ENCODE measurements around the gene OR4D1.

OR4D1 gene

GRCh38 chr17:58153046-58153445 lies 4.9 kb downstream of the OR4D1 start:
- in situ Hi-C loops (cut with MboI; ENCODE audit: low sequenced_read_pairs), result no loop called here

GRCh38 chr17:58153671-58154070 lies 5.5 kb downstream of the OR4D1 start:
- in situ Hi-C loops (cut with MboI; ENCODE audit: low sequenced_read_pairs), result no loop called here

DNA sequence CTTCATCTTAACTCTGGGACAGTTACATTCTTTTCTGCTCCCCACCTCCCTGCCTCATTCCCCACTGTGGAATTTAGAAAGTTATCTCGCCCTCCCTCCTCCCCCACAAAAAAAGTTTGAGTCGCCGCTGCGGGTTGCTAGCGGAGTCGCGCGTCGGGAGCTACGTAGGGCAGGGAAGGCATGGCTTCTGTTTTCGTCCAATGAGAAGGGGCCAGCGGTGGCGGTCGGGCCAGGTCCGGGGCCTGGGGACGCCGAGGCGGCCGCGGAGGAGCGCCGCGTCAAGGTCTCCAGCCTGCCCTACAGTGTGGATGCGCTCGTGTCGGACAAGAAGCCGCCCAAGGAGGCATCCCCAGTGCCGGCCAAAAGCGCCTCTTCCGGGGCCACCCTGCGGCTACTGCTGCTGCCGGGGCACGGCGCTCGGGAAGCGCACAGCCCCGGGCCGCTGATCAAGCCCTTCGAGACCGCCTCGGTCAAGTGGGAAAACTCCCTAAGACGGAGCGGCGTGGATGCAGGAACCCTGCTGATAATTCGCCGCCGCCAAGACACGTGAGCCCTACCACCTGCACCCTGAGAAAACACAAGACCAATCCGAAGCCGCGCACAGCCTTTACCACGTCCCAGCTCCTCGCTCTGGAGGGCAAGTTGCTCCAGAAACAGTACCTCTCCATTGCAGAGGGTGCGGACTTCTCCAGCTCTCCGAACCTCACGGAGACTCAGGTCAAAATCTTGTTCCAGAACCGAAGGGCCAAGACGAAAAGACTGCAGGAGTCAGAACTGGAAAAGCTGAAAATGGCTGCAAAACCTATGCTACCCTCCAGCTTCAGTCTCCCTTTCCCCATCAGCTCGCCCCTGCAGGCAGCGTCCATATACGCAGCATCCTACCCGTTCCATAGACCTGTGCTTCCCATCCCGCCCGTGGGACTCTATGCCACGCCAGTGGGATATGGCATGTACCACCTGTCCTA lies 8.9 kb downstream of the OR4D1 start:
- in situ Hi-C loops (cut with MboI; ENCODE audit: low sequenced_read_pairs), result no loop called here

DNA sequence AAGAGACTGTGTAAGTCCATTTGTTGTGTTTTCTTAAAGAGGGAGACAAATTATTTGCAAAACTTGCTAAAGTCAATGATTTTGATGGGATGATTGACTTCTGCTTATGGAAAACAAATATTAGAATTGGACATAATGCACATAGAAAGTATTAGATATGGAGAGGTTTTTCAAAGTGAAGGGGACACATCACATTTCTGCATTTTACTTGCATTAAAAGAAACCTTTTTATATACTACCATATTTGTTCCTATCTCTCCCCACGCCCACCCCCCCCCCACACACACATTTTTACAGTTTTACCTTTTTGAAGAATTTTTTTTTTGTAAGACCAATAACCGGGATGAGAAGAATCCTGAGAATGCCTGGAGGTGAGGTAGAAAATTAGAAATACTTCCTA lies 10.0 kb downstream of the OR4D1 start:
- in situ Hi-C loops (cut with MboI; ENCODE audit: low sequenced_read_pairs), result no loop called here

DNA sequence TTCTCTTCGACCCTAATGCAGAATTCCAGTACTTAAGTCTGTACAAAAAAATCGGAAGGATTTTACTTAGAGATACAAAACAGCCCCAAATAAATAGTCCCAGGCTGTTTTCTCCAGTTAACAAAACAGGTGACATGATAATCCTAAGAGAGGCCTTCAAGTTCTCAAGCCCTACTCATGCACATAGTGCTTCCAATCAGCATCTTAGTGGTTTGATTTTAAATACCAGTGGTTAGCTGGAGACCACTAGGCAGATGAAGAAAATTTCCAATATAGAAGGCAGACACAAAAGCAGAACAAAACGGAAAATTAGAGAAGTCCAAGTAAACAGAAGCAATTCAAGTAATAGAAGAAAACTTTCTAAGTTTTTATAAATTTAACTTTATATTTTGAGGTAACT lies 13.4 kb downstream of the OR4D1 start:
- in situ Hi-C loops (cut with MboI; ENCODE audit: low sequenced_read_pairs), result no loop called here

- in situ Hi-C loops (cut with MboI; ENCODE audit: low sequenced_read_pairs), result no loop called here
Observed at GRCh38 chr17:58165981-58166380, 17.8 kb downstream of the OR4D1 start.

DNA sequence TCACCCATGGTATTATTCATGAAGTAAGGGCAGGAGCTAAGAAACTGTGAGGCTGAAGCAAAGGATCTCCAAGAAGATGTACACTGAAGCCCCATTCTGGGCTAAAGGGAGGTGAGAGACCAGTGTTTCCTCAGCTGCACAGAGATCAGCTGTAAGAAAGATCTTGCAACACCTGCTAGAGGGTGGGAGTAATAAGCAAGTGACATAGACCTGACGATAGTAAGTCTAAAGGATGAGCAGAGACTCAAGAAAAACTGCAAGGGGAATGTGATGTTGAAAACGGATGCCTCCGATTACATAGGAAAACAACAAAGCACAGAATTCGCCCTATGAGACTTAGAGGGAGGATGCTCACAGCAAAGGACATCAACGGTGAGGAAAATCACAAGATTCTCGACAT lies 18.5 kb downstream of the OR4D1 start, which contains the start of gene OR4D2:
OR4D2 (plus strand) TSS at position 301 of the 400 bp plus-strand sequence. CDS start 2,674 bp downstream, outside the sequence.
- in situ Hi-C loops (cut with MboI; ENCODE audit: low sequenced_read_pairs), result no loop called here

- in situ Hi-C loops (cut with MboI; ENCODE audit: low sequenced_read_pairs), result no loop called here
Observed at GRCh38 chr17:58170622-58171021, 22.4 kb downstream of the OR4D1 start.

- in situ Hi-C loops (cut with MboI; ENCODE audit: low sequenced_read_pairs), result no loop called here
Observed at GRCh38 chr17:58172369-58173071, 24.3 kb downstream of the OR4D1 start.

DNA sequence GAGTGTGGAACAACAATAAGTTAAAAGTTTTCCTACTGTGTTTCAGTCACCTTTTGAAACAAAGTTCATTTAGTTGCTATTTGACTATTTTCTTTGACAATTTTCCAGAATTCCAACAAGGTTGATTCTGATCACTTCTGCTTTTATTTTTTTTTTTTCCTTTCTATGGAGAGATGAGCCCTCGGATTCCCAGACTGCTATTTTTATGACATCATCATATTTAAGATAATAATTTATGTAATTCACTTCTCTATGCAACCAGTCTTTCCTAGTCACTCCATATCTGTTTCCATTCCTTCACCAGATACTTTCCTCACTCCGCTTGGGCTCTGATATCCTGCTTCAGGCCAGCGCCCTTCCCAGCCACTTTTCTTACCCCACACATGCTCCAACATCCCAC lies 26.7 kb downstream of the OR4D1 start:
- in situ Hi-C loops (cut with MboI; ENCODE audit: low sequenced_read_pairs), result no loop called here

DNA sequence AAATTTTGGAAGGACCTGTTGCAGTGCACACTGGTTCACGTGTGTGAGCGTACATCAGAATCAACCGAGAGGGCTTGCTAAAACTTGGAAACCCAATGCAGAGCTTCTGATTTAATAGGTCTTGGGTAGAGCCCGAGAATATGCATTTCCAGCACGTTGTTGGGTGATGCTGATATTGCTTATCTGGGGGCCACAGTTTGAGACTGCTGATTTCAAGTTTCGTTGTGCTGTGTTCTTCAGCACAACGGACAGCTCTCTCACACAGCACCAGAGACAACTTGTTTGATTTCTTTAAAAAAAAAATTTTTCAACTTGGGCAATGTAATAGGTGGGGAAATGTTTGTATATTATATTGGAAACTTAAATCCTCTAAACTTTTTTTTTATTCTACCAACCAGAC lies 28.0 kb downstream of the OR4D1 start:
- in situ Hi-C loops (cut with MboI; ENCODE audit: low sequenced_read_pairs), result no loop called here

GRCh38 chr17:58181796-58182195 lies 33.6 kb downstream of the OR4D1 start:
- in situ Hi-C loops (cut with MboI; ENCODE audit: low sequenced_read_pairs), result no loop called here

DNA sequence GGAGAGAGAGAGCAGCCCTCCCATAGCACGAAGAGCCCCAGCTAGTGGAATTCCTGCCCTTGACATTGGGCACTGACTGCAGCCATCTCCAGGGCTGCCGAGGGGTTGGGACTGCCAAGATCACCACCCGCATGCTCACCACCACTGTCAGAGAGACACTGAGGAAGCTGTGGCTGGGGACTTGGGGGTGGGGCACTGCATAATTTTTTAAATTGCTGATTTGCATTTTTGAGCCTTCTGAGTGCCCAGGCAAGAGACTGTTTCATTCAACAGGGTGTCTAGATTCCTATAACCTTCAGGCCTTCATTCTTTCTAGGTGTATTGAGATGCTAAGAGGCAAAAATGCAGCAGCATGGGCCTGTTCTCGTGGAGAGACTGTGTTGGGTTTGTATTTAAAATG lies 35.3 kb downstream of the OR4D1 start:
- in situ Hi-C loops (cut with MboI; ENCODE audit: low sequenced_read_pairs), result no loop called here

DNA sequence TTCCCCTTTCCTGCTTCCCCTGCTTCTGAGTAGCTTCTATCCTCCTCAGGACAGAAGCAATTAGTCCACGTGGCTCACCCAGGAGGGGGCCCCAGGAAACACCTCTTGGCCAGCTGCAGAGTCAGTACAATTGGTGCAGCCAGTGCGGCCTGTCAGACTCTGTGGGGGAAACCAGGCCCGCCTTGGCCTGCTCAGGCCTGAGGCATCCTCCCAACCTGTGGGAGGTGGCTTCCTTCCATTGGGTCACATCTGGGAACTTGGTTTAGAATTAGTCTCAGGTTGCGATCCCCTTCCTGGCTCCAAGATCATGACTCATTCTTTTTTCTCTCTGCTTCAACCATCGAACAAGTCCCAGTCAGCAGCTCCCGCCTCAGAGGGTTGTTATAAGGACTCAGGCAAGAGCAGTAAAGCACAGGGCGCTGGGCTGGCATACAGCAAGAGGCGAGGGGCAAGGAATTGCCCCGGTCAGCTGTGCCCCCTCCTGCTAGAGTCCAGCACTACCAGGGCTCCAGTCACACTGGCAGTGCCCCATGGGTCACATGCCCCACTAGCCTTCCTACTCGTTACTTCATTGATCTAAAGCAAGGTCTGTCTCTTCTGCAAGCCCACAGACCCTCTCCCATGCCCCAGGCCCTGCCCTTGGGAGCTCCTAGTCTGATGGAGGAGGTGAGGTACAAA lies 36.3 kb downstream of the OR4D1 start:
- in situ Hi-C loops (cut with MboI; ENCODE audit: low sequenced_read_pairs), result no loop called here

GRCh38 chr17:58184986-58185761 lies 37.0 kb downstream of the OR4D1 start:
- in situ Hi-C loops (cut with MboI; ENCODE audit: low sequenced_read_pairs), result no loop called here

DNA sequence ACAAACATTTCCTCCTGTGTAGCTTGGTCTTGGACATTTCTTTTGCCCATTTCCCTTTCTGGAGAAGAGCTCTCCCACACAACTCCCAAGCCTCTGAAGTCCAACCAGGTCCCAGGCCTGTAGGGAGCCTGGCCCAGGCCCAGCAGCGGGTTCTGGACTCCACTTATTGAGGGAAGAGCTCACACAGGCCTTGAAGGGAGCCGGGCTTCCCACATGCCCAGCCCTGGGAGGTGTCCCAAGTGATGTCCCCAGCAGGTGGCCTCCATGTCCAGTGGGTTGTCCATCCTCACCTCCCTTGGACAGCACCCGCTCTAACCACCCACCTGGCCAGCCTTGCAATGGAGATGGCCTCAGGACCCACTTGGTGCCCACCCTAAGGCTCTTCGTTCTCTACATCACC lies 38.4 kb downstream of the OR4D1 start:
- in situ Hi-C loops (cut with MboI; ENCODE audit: low sequenced_read_pairs), result no loop called here

DNA sequence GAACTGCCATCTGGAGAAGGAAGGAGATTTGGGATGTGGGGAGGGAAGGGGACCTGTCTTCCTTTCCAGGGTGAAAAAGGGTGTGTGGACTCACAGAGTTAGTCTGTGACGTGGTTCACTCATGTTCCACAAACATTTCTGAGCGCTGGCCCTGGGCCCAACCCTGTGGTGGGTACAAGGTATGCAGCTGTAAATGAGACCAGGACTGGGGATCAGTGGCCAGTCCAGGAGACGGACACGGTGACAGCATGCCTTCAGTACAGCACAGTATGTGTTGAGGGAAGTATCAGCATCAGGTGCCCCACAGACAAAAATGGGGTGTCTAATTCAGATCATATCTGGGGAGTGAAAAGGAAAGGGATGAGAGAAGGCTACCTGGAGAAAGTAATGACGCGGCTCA lies 38.9 kb downstream of the OR4D1 start:
- in situ Hi-C loops (cut with MboI; ENCODE audit: low sequenced_read_pairs), result no loop called here

DNA sequence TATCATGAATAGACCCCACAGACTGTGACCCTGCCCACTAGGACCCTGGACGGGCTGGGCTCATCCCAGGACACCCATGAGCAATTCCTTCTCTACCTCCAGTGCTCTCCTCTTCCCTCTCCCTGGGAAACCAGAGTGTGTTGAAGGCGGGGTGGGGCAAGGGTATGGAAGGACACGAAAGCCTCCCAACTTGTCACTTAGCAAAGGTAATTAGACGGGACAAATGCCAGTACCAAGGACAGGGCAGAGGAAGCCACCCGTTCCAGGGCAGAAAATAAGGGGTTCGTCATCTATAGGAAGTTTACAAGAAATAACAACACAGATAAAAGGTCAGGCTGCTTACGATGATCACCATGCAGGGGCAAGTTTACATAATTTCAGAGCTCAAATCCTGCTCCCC lies 39.5 kb downstream of the OR4D1 start:
- in situ Hi-C loops (cut with MboI; ENCODE audit: low sequenced_read_pairs), result no loop called here

DNA sequence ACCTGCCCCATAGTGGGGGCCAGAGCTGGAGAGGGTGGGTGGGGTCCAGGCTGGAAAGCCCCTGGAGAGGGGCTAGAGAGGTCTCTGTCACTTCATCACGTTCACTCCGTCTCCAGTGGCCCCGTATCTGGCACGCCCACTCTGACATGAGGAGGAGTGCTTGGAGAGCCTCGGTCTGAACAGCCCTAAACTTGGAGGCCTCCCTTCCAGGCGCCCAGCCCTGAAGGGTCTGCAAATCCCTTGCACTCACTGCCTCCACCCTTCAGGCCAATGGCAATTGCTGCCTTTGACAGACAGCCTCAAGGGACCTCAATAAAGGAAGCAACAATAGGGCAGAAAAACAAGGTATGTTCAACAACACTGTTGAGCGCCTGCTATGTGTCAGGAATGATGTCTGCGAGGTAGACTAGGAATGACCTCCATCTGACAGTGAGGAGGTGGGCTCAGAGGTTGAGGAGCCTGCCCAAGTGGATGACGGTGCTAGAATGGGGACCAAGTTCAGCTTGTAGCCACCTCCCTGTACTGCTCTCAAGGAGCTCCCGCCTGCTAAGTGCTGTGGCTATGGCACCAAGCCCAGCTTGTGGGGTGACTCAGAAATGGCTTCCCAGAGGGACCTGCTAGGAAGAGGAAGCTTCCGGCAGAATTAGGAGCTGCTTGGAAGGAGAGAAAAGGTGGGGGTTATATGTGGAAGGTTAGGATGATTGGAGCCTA lies 41.4 kb downstream of the OR4D1 start:
- in situ Hi-C loops (cut with MboI; ENCODE audit: low sequenced_read_pairs), result no loop called here

- in situ Hi-C loops (cut with MboI; ENCODE audit: low sequenced_read_pairs), result no loop called here
Observed at GRCh38 chr17:58191241-58191896, 43.2 kb downstream of the OR4D1 start.
